GM21737 (cell line): ENCODE results near the gene COL8A2.

Experiments
- ATAC-seq: cut with Tn5 transposase; IDR thresholded peaks from one replicate; pipeline ENCODE4 v1.9.1; 2021; ENCODE audit warnings: mild to moderate bottlenecking, moderate library complexity; ENCODE audit not compliant: unreplicated experiment

Gene COL8A2

DNA sequence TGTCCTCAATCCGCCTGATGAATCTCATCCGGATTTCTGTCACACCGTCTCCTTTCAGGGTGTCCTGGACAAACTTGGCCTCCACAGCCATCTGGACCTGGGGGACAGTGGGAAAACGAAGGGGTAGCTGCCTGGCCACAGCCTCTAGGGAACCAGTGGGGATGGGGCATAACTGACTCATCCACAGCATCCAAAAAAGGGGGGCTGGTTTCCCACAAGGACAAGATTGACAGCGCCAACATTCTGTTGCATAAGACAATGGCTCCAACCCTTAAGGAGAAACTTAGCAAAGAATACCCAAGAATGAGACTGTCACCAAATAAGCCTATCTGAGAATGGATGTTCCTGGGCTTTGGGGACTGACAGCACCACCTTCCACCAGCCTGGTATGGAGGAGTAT is 12.2 kb upstream of the COL8A2 start:
- no peak for ATAC-seq

DNA sequence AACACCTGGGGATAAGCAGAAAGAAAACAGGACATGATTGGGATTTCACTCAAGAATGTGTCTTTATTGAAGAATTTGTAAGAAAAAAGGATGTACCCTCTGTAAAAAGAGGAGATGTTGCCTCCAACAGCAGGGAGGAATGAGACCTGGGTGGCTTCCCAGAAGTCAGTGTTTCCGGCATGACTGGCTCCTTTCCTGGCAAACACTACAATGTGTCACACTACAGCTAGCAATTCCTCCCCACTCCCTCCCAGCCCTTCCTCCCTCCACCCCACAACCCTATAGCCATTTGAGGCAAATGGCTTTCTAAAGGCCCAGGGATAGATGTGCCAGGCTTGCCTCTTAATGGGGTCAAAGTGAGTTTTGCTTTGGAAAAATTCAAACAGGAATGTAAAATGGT is 11.5 kb upstream of the COL8A2 start:
- ATAC-seq: no peak

DNA sequence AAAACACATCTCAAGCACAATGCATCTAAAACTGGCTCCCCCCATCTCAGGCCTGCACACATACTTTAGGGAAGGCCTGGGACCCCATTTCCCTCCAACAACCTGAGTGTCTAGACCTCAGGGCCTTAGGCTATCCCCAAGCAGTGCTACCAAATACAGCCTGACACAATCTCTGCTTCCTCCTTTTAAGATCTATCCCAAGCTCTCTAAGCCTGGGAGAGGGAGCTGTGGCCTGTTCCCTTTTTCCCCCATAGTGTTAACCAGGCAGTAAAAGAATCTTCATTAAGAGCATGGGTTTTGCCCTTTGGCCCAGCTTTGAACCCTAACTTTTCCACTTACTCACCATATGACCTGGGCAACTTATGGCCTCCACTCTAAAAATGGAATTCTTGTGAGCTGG is 10.8 kb upstream of the COL8A2 start:
- ATAC-seq: no peak

DNA sequence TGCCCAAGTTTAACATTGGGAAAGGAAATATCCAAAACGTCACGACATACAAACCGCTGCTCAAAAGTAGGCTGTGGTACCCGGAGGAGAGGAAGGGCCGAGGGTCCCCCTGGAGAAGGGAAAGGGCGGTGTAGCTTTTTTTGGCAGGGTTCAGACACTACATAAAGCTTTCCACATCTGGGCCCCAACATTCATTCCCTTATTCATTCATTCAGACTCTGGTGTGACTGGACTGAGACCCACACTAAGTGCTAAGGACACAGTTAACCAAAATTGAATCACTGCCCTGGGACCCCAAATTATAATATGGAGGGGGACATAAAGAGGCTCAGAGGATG is 10.3 kb upstream of the COL8A2 start:
- ATAC-seq: no peak

DNA sequence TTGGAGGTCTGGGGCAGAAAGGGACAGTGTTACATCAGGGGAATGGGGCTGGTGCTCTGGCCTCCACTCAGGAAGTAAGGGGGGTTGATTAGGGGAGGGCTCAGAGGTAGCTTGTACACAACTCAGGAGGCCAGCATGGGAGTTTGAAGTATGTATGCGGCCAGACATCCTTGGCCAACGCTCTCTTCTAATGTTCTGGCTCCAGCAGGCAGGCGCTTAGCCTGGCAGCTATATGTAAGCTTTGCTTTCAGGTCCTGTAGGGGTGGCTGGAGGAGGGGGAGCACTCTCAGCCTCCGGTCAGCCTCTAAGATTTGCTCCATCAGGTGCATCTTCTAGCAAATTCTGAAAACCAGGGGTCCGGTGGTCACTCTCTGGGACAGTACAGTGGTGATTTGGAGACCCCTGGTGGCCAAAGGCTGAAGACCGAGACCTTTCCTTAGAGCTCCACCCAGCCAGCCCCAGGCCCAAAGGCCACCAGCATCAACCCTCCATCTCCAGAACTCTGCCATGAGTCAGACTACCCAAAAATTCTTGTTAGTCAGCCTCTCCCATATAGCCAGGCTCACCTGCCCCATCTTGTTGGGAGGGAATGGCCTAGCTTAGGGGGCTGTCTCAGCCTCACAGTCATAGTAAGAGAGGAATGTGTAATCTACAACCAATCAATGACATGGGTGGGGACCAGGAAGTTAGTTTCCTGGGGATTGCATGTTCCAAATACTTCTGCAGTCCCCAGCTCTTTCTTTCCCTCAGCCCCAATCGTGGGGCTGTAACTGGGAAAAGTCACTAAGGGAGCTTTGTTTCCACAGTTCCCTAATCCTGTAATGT is 9.7 kb upstream of the COL8A2 start:
- ATAC-seq: no peak

DNA sequence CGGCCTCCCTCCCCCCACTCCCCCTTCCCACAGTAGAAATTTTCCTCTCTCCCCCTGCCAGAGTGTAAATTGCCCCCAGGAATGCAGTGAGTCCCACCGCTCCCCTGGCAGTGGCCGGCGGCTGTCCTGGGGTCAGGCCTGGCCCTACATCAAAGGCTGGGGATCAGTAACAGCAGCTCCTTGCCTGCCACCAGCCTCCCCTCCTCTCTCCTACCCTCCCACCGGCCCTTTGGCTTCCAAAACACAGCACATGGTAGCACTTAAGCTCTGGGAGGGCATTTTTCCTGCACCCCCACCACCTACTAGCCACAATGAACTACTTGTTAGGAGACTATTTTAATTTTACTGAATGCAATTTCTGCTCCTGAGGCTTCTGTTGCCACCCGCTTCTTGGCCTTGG is 9.0 kb upstream of the COL8A2 start:
- no peak for ATAC-seq

DNA sequence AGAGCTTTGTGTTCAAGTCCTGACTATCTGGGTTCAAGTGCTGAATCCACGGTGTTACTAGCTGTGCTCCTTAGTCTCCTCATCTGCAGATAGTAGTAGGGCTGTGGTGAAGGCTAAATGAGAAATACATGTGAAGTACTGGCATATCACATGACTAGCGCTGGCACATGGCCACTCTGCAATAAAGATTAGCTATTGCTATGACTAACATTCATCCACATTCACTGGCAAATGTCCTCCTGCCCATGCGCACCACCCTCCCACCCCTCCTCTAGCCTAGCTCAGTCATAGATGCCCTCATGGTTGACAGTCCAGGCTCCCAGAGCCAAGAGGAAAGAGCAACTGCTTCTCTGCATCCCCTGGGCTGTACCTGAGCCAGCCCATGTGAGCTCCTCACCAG is 8.5 kb upstream of the COL8A2 start:
- ATAC-seq: no peak

DNA sequence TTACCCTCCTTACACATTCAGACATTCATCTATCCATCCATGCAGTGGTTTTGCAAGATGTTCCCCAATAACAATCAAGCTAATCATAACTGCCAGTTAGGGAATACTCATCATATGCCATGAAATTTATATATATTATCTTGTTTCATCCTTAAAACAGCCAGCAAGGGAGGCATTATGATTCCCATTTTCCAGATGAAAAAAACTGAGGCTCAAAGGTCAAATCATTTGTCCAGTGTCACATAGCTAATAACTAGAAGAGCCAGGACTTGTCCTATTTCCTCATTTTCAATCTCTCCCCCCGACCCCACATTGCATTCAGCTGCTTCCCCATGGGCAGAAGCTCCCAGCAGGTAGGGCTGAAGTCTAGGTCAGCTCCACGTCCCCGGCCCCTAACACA is 7.0 kb upstream of the COL8A2 start:
- no peak for ATAC-seq

DNA sequence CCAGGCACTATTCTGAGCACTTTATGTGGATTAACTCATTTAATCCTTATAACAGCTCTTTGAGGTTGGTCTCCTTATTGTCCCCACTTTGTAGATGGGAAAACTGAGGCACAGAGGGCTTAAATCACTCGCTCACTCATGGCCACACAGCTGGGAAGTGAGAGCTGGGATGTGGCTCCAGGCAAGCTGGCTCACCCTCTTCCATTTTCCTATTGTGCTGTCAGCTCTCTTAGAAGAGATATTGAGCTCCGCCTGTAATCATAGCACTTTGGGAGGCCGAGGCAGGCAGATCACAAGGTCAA is 3.8 kb upstream of the COL8A2 start:
- no peak for ATAC-seq

DNA sequence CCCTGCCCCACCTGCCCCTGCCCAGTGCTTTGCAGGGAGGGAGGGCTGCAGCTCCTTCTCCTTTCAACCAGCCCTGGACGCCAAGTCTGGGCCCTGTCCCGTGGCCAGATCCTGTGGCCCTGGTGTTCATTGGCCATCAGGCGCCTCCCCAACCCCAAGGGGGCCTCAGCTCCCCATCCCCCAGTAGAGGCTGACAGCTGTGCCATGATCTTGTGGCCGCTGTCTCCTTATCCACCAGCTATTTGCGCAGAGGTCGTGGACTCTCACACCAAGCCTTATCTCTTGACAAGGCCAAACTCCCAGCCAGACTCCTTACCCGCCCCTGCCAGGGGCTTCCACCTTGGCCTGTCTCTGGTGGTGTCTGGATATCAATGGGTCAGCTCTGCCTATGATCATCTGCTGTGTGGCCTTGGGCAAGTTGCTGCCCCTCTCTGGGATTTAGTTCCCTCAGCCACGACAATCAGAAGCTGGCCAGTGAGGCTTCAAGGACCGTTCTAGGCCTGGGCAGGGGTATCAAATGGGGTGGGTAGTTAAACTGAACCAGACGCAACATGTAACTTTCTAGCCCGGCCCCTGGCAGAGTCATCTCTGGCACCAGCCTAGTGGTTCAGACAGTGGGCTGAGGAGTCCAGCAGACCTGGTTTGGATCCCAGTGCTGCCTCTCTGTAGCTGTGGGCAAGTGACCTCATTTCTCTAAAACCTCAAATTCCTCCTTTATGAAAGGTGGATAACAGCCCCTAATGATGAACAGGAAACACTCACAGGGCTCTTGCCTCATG is 3.3 kb upstream of the COL8A2 start:
- no peak for ATAC-seq

DNA sequence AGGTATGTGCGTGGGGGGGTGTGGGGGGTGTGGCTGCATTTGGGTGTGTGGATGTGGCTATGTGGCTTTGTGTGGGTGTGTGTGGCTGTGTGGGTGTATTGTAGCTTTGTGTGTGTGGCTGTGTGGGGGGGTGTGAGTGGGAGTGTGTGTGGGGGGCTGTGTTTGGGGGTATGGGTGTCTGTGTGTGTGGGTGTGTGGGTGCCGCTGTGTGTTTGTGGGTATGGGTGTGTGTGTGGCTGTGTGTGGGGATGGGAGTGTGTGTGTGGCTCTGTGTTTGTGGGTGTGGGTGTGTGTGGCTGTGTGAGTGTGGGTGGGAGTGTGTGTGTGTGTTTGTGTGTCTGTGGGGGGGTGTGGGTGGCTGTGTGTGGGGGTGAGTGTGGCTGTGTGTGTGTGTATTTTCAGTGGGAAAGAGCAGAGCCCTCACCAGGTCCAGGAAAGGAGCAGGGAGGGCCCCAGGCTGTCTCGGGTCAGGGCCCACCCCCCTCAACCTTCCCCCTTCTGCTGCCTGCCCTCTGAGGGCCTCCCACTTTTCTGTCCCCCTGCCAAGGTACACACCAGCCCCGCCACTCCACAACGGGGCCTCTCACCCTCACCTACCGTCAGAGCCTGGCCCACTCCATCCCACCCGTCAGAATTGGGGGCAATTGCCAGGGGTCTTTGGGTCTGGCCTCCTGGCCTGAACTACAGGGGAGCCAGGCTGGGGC is 1.9 kb upstream of the COL8A2 start:
- no peak for ATAC-seq

DNA sequence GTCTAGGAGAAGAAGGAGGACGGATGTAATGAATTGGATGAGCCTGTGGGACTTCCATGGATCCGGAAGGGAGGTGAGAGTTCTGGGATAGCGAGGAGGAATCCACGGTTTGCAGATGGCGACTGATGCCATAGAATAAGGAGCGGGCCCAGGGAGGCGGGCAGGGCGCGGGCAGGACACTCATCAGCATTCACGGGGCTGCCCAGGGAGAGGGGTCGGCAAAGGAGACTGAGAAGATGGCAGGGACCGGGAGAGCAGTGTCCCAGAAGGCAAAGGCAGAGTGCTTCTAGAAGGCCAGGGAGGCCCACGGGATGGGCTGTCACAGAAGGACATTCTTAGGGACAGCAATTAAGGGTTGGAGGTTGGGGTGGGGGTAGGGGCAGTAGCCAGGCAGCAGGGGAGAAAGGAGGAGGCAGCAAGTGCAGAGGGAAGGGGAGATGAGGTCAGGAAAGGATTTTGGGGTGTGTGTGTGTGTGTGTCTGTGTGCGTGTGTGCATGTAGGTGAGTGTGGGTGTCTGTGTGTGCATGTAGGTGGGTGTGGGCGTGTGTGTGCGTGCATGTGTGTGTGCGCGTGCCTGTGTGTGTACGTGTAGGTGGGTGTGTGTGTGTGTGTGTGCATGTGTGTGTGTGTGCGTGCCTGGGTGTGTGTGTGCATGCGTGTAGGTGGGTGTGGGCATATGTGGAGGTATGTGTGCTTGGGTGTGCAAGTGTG is 1.1 kb upstream of the COL8A2 start:
- ATAC-seq: no peak

DNA sequence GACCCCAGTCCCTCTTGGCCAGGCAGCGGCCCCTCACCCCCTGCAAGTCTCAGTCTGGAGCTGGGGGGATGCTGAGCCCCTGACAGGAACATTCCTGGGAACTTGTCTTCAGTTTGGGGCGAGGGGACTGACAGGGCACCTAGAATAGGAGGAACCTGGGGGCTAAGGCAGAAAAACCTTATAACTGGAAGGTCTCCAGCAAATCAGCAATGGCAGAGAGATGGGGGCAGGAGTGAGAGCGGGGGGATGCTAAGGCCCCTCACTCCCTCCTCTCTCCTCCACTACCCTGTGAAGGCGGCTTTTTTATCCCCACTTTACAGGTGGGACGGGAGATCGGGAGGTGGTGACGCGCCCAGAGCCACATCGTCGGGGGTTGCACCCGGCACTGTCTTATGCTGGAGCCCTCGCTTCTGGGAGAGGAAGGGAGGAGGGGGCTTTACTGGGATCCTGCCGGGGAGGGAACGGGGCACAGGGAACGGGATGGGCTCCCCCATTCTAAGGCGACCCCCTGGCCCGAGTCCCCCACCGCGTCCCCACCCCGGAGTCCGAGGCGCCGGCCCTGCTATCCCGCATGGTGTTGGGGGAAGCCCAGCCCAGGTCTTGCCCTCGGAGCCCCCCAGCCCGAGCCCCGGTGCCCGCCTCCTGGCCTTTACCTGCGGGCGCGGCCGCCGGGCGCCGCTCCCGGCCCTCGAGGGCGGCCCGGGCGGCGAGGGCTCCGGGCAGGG is 456 bp downstream of the COL8A2 start:
- ATAC-seq: no peak

DNA sequence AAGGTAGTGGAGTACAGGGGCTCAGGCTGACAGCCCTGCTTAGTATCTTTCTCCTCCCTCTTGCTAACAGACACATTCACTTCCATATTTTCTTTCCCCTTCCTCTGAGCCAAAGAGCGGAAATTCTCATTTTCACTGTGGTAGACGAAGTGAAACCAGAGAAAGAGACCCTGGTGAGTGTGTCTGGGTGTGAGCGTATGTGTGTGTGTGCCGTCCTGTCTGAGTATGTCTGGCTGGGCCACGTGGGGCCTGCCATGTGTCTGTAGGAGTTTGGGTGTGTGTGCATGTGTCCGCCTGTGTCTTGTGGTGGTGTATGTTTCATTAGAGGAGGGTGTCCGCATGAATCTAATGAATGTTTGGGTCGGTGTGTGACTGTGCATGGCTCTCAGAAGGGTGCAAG is 1.7 kb downstream of the COL8A2 start:
- ATAC-seq: no peak

DNA sequence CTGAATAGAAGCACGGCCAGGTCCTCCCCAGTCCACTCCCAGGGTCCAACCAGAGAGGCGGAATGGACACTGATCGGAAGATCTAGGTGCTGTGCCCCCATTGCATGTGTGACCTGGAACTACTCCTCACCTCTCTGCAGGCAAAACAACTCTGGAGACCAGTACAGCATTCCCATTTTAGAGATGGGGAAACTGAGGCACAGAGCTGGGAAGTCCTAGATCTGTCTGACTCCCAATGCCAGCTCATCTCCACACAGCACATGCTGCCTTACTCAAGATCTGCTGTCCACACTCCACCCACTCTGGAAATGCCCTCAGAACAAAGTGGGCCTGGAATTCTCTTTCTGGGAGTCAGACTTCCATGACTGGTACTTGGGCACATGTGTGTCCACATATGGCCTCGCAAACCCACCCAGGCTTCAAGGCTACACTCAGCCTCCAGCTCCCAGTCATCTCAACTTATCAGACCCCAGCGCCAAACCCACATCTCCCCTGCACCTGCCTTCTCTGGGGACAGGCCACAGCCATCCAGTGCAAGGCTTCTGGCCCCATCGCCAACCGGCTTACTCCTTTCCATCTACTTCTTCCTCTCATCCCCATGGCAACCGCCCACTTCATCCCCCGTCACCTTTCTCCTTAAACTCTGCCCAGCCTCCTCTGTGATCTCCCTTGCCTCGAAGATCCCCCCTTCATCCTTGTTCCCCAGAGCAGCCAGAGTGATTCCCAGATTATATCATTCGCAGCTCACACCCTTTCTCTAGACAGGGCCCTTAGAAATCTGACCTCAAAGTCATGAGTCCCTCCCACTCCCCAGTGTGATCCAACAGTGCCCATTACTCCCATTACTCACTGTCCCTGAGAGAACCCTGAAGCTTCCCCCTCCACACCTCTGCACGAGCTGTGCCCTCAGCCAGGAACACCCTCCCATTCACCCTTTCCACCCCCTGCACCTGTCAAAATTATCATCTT is 2.7 kb downstream of the COL8A2 start:
- ATAC-seq: no peak

DNA sequence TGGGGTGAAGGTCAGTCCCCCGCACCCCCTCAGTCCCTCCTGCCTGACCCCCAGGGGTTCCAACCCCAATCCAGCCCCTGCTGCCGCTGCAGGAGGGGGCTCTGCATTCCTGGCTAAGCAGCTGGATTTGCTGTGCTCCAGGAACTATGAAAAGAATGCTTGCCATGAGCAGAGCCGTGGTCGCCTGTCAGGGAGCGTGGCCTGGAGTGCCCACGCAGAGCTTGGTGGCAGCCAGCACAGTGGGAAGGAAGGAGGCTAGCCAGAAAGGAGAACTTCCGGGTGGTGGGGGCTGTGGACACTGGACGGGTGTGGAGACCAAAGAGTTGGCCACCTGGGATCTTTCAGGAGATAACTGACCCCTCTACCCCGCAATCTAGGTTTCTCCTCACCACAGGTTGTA is 5.6 kb downstream of the COL8A2 start:
- ATAC-seq: no peak

DNA sequence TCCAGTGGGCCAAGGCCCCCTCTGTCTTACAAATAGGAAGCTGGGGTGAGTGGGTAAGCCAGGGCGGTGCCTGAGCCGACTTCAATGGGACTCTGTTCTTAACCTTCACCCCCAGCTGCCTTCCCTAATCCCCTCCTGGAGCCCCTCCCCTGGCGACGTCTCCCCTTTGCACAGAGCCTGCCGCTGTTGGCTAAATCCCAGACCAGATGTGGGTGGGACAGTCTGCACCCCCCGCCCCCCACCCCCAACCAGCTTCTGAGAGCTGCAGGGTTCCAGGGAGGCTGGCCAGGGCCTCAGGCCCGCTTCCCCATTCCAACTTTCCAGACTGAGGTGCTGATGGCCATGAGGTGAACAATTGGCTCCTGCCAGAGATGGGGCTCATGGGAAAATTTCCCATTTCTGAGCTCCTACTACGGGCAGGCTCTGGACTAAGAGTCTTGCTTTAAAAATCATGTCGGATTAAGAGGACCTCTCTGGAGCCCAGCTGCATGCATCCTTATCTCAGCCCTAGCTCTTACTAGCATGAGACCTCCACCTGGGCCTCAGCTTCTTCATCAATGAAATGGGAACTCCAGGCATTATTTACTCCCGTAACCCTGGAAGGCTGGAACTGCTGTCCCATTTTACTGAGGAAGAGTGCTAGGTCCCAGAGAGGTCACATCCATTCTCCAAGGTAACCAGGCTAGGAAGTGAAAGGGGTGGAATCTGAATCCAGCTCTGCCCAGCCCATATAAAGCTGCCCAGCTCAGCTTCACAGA is 6.4 kb downstream of the COL8A2 start:
- no peak for ATAC-seq

DNA sequence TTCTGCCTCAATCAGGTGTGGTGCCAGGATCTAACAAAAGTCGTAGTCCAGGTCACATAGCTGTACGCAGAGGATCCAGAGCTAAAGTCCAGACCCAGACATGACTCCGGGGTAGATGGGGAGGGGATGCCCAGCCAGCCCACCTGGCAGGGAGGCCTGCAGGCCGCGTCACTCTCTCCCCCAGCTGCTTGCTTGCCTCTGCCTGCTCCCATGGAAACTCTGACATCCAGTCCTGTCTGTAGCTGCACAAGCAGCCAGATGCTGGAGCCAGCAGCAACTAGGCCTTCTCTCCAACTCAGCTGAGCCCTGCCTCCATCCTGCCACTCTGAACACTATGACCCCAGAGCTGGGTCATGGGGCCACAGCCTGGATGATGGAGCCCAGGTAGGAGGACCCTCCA is 8.1 kb downstream of the COL8A2 start:
- no peak for ATAC-seq

DNA sequence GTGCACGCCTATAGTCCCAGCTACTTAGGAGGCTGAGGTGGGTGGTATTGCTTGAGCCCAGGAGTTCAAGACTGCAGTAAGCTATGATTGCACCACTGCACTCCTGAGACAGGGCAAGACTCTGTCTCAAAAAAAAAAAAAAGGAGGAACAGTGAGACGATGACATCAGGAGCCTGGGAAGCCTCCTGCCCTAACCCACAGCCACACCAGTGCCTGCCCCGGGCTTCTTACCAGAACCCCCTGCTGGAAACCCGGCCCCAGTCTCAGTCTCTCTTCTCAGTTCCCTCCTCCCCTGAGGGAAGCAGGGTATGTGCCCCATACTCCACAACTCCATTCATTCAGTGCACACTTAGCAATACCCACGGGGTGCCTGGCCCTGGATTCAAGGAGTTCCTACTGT is 9.1 kb downstream of the COL8A2 start:
- ATAC-seq: no peak
